ENCODE data around the gene NEK7.

The NEK7 gene

DNA sequence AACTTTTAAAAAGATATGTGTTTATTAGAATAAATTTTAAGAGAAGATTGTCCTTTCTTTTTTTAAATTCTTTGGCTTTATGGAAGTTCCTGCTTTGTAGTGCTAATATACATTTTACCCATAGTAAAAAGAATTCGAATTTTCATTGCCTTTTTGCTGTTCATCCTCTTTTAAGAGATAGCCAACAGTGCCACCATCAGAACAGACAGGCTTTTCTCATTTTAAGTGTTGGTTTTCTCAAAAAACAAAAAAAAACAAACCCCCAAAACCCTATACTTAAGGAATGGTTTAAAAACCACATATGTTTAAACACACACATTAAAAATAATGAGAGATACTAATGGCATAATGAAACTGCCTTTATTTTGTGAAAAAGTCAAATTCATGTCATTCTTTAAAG, 118.8 kb downstream of the NEK7 start:
- no peaks in the 10 kb centered on the region for H3K4me1 ChIP-seq (ENCODE audit: insufficient read depth, insufficient read length)

DNA sequence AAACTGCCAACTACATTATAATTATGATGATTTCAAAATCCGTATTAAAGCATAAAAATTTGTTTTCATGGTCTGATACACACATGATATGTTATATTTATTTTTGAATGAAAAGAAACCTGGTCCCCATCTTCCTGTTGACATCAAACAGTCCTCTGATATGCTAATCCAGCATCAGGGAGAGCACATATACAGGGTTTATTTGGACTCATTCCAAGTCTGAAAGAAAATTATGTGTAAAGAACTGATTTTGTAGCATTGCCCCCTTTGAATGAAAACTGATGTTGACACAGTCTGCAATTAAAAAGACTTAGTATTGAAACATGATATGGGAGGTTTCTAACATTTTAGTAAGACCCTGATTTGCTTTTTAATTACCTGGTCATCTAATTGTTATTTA, 119.4 kb downstream of the NEK7 start:
- TF ChIP-seq YY1 (IDR thresholded peaks at IDR 0.05; ENCODE audit: insufficient read depth, insufficient read length) (no peak), SUZ12 (IDR thresholded peaks at IDR 0.05; ENCODE audit: extremely low read depth, insufficient read depth, insufficient read length) (no peak), ZNF274 (IDR thresholded peaks at IDR 0.05; ENCODE audit: low read depth, low read length) (no peak)
- Histone ChIP-seq H3K4me1 (ENCODE audit: insufficient read depth, insufficient read length) (no peaks in the 10 kb centered on the region), H3K9ac (ENCODE audit: insufficient read length, low read depth) (no peak overlapping the region), H3K27me3 (ENCODE audit: insufficient read depth, insufficient read length) (no peaks in the 10 kb centered on the region), H3K9me3 (ENCODE audit: insufficient read depth, low read length) (no peaks in the 10 kb centered on the region), H3K4me3 (ENCODE audit: insufficient read length, low read depth) (no peak overlapping the region), H3K36me3 (ENCODE audit: insufficient read depth, insufficient read length, low read length) (no peaks in the 10 kb centered on the region)
- no peak for DNase-seq (ENCODE audit: low read depth, low spot score)

More for the DNA sequence above, 118.8 kb downstream of the NEK7 start:
- no peak overlapping the region for H3K9ac ChIP-seq (ENCODE audit: insufficient read length, low read depth)
- H3K36me3 ChIP-seq (ENCODE audit: insufficient read depth, insufficient read length, low read length), result no peaks in the 10 kb centered on the region
- H3K9me3 ChIP-seq (ENCODE audit: insufficient read depth, low read length), result no peaks in the 10 kb centered on the region
- TF ChIP-seq ZNF274 (IDR thresholded peaks at IDR 0.05; ENCODE audit: low read depth, low read length) (no peak), SUZ12 (IDR thresholded peaks at IDR 0.05; ENCODE audit: extremely low read depth, insufficient read depth, insufficient read length) (no peak), YY1 (IDR thresholded peaks at IDR 0.05; ENCODE audit: insufficient read depth, insufficient read length) (no peak)
- no peak overlapping the region for H3K4me3 ChIP-seq (ENCODE audit: insufficient read length, low read depth)
- no peak for DNase-seq (ENCODE audit: low read depth, low spot score)
- H3K27me3 ChIP-seq (ENCODE audit: insufficient read depth, insufficient read length), result no peaks in the 10 kb centered on the region

DNA sequence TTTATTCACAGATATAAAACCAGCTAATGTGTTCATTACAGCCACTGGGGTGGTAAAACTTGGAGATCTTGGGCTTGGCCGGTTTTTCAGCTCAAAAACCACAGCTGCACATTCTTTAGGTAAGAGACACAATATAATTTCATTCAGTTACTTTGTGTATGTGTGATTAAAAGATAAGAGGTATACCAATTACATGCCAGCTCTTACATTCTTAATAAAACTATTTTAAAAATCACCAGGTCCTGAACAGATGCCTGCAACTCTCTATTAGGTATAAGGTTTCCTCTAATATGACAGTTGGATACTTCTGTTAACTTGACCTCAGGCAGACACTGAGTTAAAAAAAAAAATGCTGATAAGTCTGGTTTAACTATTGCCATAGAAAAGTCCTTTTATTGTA, 122.1 kb downstream of the NEK7 start:
- H3K9me3 ChIP-seq (ENCODE audit: insufficient read depth, low read length), result no peaks in the 10 kb centered on the region
- DNase-seq (ENCODE audit: low read depth, low spot score), result no peak
- H3K4me3 ChIP-seq (ENCODE audit: insufficient read length, low read depth), result no peak overlapping the region
- no peaks in the 10 kb centered on the region for H3K36me3 ChIP-seq (ENCODE audit: insufficient read depth, insufficient read length, low read length)
- no peak overlapping the region for H3K9ac ChIP-seq (ENCODE audit: insufficient read length, low read depth)
- no peak for TF ChIP-seq YY1 (IDR thresholded peaks at IDR 0.05; ENCODE audit: insufficient read depth, insufficient read length)
- TF ChIP-seq SUZ12 (IDR thresholded peaks at IDR 0.05; ENCODE audit: extremely low read depth, insufficient read depth, insufficient read length), result no peak
- TF ChIP-seq ZNF274 (IDR thresholded peaks at IDR 0.05; ENCODE audit: low read depth, low read length), result no peak
- H3K4me1 ChIP-seq (ENCODE audit: insufficient read depth, insufficient read length), result no peaks in the 10 kb centered on the region
- no peaks in the 10 kb centered on the region for H3K27me3 ChIP-seq (ENCODE audit: insufficient read depth, insufficient read length)

DNA sequence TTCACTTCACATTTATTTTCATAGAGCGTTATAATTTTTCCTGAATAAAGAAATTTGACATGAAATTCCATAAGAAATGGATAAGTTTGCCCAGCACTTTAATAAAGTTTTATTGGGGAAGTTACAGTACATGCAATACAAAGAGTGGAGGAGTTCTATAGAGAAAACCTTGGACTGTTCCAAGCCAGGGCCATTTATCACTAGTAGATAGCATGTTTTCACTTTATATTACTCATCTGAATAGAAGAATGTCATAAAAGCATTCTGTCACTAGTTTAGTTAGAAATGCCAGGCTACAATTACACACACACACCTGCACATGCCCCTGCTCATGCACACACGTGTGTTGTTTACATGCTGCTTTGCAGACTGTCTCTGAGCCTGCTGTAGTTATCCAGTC, 123.3 kb downstream of the NEK7 start:
- TF ChIP-seq SUZ12 (IDR thresholded peaks at IDR 0.05; ENCODE audit: extremely low read depth, insufficient read depth, insufficient read length), result no peak
- no peak for TF ChIP-seq YY1 (IDR thresholded peaks at IDR 0.05; ENCODE audit: insufficient read depth, insufficient read length)
- TF ChIP-seq ZNF274 (IDR thresholded peaks at IDR 0.05; ENCODE audit: low read depth, low read length), result no peak
- Histone ChIP-seq H3K4me1 (ENCODE audit: insufficient read depth, insufficient read length) (no peaks in the 10 kb centered on the region), H3K9me3 (ENCODE audit: insufficient read depth, low read length) (no peaks in the 10 kb centered on the region), H3K36me3 (ENCODE audit: insufficient read depth, insufficient read length, low read length) (no peaks in the 10 kb centered on the region), H3K27me3 (ENCODE audit: insufficient read depth, insufficient read length) (no peaks in the 10 kb centered on the region), H3K9ac (ENCODE audit: insufficient read length, low read depth) (no peak overlapping the region), H3K4me3 (ENCODE audit: insufficient read length, low read depth) (no peak overlapping the region)
- DNase-seq (ENCODE audit: low read depth, low spot score), result no peak

DNA sequence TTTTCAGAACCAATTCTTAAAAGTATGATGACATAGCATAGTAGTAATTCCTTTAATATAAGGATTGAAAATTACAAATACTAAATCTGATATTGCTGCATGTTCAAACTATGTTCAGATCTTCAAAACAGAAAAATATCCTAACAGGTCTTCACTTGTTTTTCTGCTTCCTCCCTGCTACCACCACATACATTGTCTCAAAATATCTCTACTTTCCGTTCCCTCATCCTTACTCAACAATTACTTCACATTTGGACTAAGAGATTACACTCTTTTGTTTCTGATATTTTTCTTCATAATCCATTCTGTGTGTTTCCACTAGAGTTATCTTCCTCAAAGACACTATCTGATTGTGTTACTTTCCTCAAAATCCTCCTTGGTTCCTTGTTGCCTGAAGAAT, 125.1 kb downstream of the NEK7 start:
- Histone ChIP-seq H3K36me3 (ENCODE audit: insufficient read depth, insufficient read length, low read length) (no peaks in the 10 kb centered on the region), H3K4me1 (ENCODE audit: insufficient read depth, insufficient read length) (no peaks in the 10 kb centered on the region), H3K9ac (ENCODE audit: insufficient read length, low read depth) (no peak overlapping the region), H3K4me3 (ENCODE audit: insufficient read length, low read depth) (no peak overlapping the region), H3K27me3 (ENCODE audit: insufficient read depth, insufficient read length) (no peaks in the 10 kb centered on the region), H3K9me3 (ENCODE audit: insufficient read depth, low read length) (no peaks in the 10 kb centered on the region)
- DNase-seq (ENCODE audit: low read depth, low spot score), result no peak
- TF ChIP-seq YY1 (IDR thresholded peaks at IDR 0.05; ENCODE audit: insufficient read depth, insufficient read length), result no peak
- TF ChIP-seq SUZ12 (IDR thresholded peaks at IDR 0.05; ENCODE audit: extremely low read depth, insufficient read depth, insufficient read length), result no peak
- no peak for TF ChIP-seq ZNF274 (IDR thresholded peaks at IDR 0.05; ENCODE audit: low read depth, low read length)

DNA sequence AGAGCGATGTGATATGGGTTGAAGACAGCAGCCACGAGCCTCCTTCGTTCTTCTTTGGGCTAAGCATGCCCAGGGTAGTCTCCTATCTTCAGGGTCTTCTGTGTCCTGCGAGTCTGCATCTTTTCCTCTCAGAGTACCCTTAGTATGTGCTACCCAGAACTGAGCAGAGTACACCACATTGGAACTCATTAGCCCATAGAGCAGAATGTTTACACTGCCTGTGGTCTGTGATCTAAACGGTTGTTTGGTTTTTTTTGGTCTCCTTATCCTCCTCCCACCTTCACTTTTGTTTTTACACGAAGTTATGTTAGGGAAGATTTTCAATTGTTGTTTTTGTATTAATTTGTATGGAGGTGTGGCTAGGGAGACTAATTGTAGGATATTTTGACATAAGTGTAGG, 126.4 kb downstream of the NEK7 start:
- no peak overlapping the region for H3K9ac ChIP-seq (ENCODE audit: insufficient read length, low read depth)
- TF ChIP-seq ZNF274 (IDR thresholded peaks at IDR 0.05; ENCODE audit: low read depth, low read length) (no peak), SUZ12 (IDR thresholded peaks at IDR 0.05; ENCODE audit: extremely low read depth, insufficient read depth, insufficient read length) (no peak), YY1 (IDR thresholded peaks at IDR 0.05; ENCODE audit: insufficient read depth, insufficient read length) (no peak)
- H3K4me3 ChIP-seq (ENCODE audit: insufficient read length, low read depth), result no peak overlapping the region
- H3K36me3 ChIP-seq (ENCODE audit: insufficient read depth, insufficient read length, low read length), result no peaks in the 10 kb centered on the region
- H3K27me3 ChIP-seq (ENCODE audit: insufficient read depth, insufficient read length), result no peaks in the 10 kb centered on the region
- no peak for DNase-seq (ENCODE audit: low read depth, low spot score)
- no peaks in the 10 kb centered on the region for H3K9me3 ChIP-seq (ENCODE audit: insufficient read depth, low read length)
- no peaks in the 10 kb centered on the region for H3K4me1 ChIP-seq (ENCODE audit: insufficient read depth, insufficient read length)

DNA sequence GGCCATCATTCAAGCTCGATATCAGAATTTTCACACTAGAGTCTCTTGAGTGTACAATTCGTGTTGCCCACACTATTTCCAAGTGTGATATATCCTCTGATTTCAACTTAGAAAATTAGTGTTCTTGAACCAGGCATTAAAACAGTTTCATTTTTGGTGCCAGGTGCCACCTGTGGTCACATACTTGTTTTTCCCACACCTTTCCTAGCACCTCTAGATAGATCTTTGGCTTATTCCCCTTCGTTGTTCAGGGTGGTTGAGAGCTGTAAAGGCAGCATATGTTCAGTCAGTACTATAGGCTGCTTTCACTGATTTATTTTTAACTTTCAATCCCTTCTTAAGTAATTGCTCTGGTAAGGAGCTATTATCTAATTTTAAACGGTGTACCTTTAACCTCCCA, 131.1 kb downstream of the NEK7 start:
- H3K4me3 ChIP-seq (ENCODE audit: insufficient read length, low read depth), result no peak overlapping the region
- DNase-seq (ENCODE audit: low read depth, low spot score), result no peak
- H3K9me3 ChIP-seq (ENCODE audit: insufficient read depth, low read length), result no peaks in the 10 kb centered on the region
- TF ChIP-seq ZNF274 (IDR thresholded peaks at IDR 0.05; ENCODE audit: low read depth, low read length) (no peak), SUZ12 (IDR thresholded peaks at IDR 0.05; ENCODE audit: extremely low read depth, insufficient read depth, insufficient read length) (no peak), YY1 (IDR thresholded peaks at IDR 0.05; ENCODE audit: insufficient read depth, insufficient read length) (no peak)
- H3K4me1 ChIP-seq (ENCODE audit: insufficient read depth, insufficient read length), result no peaks in the 10 kb centered on the region
- no peak overlapping the region for H3K9ac ChIP-seq (ENCODE audit: insufficient read length, low read depth)
- no peaks in the 10 kb centered on the region for H3K27me3 ChIP-seq (ENCODE audit: insufficient read depth, insufficient read length)
- peaks cover 1% of the 10 kb centered on the region for H3K36me3 ChIP-seq (ENCODE audit: insufficient read depth, insufficient read length, low read length)

Data from NT2/D1 (cell line).